ENCODE measurements around the gene TMEM117. TPM values are rescaled to one million over a fixed set of nuclear protein-coding genes. Genes with fewer than 3 reads are reported as not detected.

TMEM117 gene
- total and polyA plus RNA-seq, 2 donors (not counting 3 experiments of a cell fraction or from before 2014, with no cell fraction given) = 1.2 to 3.8 TPM

DNA sequence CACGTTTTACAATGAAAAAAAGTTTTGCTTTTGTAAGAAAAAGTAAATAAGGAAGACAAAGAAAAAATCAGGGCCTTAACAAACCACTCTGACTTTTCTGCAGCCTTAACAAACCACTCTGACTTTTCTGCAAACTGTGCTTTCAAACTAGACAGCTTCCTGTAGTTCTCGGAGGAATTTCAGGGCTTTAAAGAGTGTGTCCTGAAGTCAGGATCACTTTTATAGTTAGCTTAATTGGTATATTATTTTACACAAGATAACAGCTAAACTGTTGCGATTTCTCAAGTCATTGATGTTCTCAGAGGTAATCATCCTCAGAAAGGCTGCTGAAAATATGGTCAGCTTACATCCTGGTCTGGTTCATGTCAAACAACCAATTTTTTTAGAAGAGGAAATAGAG, 42.2 kb downstream of the TMEM117 start:
- intact Hi-C loops (cut with micrococcal nuclease) = no loop called here
- no peak overlapping the region for H3K9ac ChIP-seq (replicated peaks; ENCODE audit: extremely low read depth, insufficient read depth, low read length)
- H3K4me3 ChIP-seq (replicated peaks in 1 of 3; ENCODE audit: insufficient read depth in 1 of 3, low read depth in 1 of 3, low read length in 3 of 3) = no peak overlapping the region
- no peaks in the 10 kb centered on the region for H3K27me3 ChIP-seq (ENCODE audit: control insufficient read depth in 2 of 2, insufficient read depth in 2 of 2, low read length in 2 of 2)
- no peak overlapping the region for H2AFZ ChIP-seq (ENCODE audit: low read depth, low read length)
- DNase-seq (ENCODE audit: low read depth, low spot score) (no peak), FAIRE-seq (no peak)
- no peaks in the 10 kb centered on the region for H3K79me2 ChIP-seq (ENCODE audit: control insufficient read depth, insufficient read depth, low read length)
- TF ChIP-seq, protein P1, sequence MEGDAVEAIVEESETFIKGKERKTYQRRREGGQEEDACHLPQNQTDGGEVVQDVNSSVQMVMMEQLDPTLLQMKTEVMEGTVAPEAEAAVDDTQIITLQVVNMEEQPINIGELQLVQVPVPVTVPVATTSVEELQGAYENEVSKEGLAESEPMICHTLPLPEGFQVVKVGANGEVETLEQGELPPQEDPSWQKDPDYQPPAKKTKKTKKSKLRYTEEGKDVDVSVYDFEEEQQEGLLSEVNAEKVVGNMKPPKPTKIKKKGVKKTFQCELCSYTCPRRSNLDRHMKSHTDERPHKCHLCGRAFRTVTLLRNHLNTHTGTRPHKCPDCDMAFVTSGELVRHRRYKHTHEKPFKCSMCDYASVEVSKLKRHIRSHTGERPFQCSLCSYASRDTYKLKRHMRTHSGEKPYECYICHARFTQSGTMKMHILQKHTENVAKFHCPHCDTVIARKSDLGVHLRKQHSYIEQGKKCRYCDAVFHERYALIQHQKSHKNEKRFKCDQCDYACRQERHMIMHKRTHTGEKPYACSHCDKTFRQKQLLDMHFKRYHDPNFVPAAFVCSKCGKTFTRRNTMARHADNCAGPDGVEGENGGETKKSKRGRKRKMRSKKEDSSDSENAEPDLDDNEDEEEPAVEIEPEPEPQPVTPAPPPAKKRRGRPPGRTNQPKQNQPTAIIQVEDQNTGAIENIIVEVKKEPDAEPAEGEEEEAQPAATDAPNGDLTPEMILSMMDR (IDR thresholded peaks at IDR 0.05; ENCODE audit: extremely low read depth in 1 of 2, insufficient read depth in 1 of 2, low read depth in 1 of 2, low read length in 2 of 2) = no peak
- TF ChIP-seq EZH2 (IDR thresholded peaks at IDR 0.05; ENCODE audit: borderline replicate concordance, low read depth, low read length, severe bottlenecking) (no peak), FOS (IDR thresholded peaks at IDR 0.05; ENCODE audit: borderline replicate concordance, insufficient read depth, low read length) (no peak), POLR2AphosphoS5 (IDR thresholded peaks at IDR 0.05; ENCODE audit: insufficient read depth, low read depth, low read length) (no peak), GATA2 (IDR thresholded peaks at IDR 0.05; ENCODE audit: insufficient read depth, insufficient read length, low read depth, low read length) (no peak), POLR2A (IDR thresholded peaks at IDR 0.05; ENCODE audit: low read depth, low read length) (no peak), JUN (IDR thresholded peaks at IDR 0.05; ENCODE audit: borderline replicate concordance, insufficient read depth, insufficient read length, low read depth) (no peak), MYC (IDR thresholded peaks at IDR 0.05; ENCODE audit: low read depth, low read length) (no peak)
- TF ChIP-seq, protein P2, sequence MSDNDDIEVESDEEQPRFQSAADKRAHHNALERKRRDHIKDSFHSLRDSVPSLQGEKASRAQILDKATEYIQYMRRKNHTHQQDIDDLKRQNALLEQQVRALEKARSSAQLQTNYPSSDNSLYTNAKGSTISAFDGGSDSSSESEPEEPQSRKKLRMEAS (IDR thresholded peaks at IDR 0.05; ENCODE audit: insufficient read depth, insufficient read length) = no peak
- H3K9me1 ChIP-seq (replicated peaks; ENCODE audit: control insufficient read depth, extremely low read depth, insufficient read depth, low read length) = no peaks in the 10 kb centered on the region
- no peaks in the 10 kb centered on the region for H3K36me3 ChIP-seq (ENCODE audit: control insufficient read depth in 2 of 2, extremely low read depth in 1 of 2, insufficient read depth in 2 of 2, low read length in 2 of 2)
- H4K20me1 ChIP-seq (replicated peaks; ENCODE audit: control insufficient read depth, extremely low read depth, insufficient read depth, low read length) = no peaks in the 10 kb centered on the region
- H3K27ac ChIP-seq (ENCODE audit: insufficient read depth, low read depth, low read length) = no peak overlapping the region
- no peaks in the 10 kb centered on the region for H3K9me3 ChIP-seq (replicated peaks; ENCODE audit: control insufficient read depth, insufficient read depth, low read length)
- dilution Hi-C loops (cut with MboI; ENCODE audit: extremely low pct_ligation_motif_present, low sequenced_read_pairs) = no loop called here
- H3K4me2 ChIP-seq (ENCODE audit: insufficient read depth, low read length) = no peak overlapping the region
- BruUV-seq (replicated peaks) = no TSS peak
- no peaks in the 10 kb centered on the region for H3K4me1 ChIP-seq (ENCODE audit: control insufficient read depth, extremely low read depth, insufficient read depth, low read length)
- POLR2A ChIA-PET = no interaction called here
- CTCF ChIA-PET = interaction anchor here (1.1 to 1.5 kb wide), 2 partner anchors 10 to 434 kb away, joined by 3 to 4 read pairs; no protein-coding TSS in a partner anchor

Measured in endothelial cell of umbilical vein (primary cell).